GM21367 (cell line): ENCODE measurements around the gene NUP155.
"Not testable (repeated sequence)": the region's sequence is repeated elsewhere in the genome, so short reads cannot be mapped to it uniquely, and the experiment has no call there.

Experiments used
- ATAC-seq: cut with Tn5 transposase; IDR thresholded peaks from one replicate; pipeline ENCODE4 v1.9.1; 2021; ENCODE audit not compliant: unreplicated experiment

The NUP155 gene

GRCh38 chr5:37370864-37371726 is at the start of gene NUP155:
Gene NUP155 (minus strand): TSS chr5:37371106. CDS start chr5:37370977, 129 bp downstream.
- peak; percentile 92 for ATAC-seq

GRCh38 chr5:37417347-37417746 is 46.4 kb upstream of the NUP155 start:
- ATAC-seq, result no peak

DNA sequence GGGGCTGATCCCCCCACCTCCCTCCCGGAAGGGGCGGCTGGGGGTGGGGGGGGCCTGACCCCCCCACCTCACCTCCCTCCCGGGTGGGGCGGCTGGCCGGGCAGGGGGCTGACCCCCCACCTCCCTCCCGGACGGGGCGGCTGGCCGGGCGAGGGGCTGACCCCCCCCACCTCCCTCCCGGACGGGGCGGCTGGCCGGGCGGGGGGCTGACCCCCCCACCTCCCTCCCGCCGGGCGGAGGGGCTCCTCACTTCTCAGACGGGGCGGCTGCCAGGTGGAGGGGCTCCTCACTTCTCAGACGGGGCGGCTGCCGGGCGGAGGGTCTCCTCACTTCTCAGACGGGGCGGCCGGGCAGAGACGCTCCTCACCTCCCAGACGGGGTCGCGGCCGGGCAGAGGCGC is 44.5 kb upstream of the NUP155 start:
- not testable (repeated sequence) for ATAC-seq

- ATAC-seq, result no peak
Observed at GRCh38 chr5:37412515-37412914, 41.6 kb upstream of the NUP155 start.

GRCh38 chr5:37400501-37400900 is 29.6 kb upstream of the NUP155 start:
- no peak for ATAC-seq

- no peak for ATAC-seq
Observed at GRCh38 chr5:37396352-37396751, 25.4 kb upstream of the NUP155 start.

DNA sequence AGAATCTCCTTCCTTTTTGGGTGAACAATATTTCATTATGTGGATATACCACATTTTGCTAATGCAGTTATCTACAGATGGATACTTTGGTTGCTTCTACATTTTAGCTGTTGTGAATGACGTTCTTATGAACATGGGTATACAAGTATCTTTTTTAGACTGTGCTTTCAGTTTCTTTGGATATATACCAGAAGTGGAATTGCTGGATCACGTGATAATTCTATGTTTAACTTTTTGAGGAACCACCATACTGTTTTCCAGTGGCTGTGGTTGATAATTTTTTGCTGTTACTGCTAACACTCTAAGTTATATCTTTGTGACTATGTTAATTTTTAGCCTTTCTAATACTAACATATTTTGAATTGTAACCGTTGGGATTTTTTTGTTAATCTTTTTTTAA is 20.7 kb upstream of the NUP155 start:
- no peak for ATAC-seq

- ATAC-seq, result peak; percentile 99
Observed at GRCh38 chr5:37379100-37379628, 8.3 kb upstream of the NUP155 start, which contains the start of gene WDR70. Gene WDR70 (plus strand): TSS chr5:37379318. CDS start chr5:37379368, 50 bp downstream.

GRCh38 chr5:37378066-37378465 is 7.2 kb upstream of the NUP155 start:
- not testable (repeated sequence) for ATAC-seq

DNA sequence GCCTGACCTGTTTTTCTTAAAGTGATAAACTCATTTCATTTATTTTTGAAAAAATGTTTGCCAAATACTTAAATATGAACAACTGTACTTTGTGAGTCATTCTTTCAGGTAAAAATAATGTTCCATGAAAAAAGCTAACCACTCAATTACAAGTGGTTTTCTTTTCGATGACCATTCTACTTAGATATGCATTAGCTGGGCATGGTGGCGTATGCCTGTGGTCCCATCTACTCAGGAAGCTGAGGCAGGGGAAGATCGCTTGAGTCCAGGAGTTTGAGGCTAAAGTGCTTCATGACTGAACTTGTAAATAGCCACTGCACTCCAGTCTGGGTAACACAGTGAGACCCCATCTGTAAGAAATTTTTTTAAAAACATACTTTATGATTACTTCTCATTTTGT is 4.2 kb upstream of the NUP155 start:
- ATAC-seq, result no peak

DNA sequence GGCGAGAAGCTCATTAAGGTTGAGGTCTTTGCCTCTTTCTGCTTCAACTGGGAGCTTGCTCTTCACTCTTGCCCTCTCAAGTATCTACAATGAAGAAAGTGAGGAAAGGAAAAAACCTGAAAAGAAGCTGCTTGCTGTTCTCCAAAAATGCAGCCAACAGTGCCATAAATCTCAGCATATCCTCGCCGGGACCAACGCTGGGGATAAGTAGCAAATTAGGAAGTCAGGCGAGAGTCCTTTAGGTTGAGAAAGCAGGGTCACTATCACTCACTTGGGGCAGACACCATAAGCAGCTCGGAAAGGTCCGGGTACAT is 399 bp downstream of the NUP155 start:
- ATAC-seq, result peak; percentile 44

DNA sequence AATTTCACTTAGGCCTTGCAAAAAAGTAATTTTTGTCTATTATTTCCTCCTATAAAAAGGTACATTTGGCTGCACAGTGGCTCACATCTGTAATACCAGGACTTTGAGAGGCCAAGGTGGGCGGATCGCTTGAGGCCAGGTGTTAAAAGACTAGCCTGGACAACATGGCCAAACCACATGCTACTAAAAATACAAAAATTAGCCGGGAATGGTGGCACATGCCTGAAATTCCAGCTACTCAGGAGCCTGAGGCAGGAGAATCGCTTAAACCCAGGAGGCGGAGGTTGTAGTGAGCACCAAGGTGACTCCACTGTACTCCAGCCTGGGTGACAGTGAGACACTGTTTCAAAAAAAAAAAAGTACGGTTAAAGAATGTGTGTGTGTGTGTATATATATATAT is 15.7 kb downstream of the NUP155 start:
- ATAC-seq, result no peak

DNA sequence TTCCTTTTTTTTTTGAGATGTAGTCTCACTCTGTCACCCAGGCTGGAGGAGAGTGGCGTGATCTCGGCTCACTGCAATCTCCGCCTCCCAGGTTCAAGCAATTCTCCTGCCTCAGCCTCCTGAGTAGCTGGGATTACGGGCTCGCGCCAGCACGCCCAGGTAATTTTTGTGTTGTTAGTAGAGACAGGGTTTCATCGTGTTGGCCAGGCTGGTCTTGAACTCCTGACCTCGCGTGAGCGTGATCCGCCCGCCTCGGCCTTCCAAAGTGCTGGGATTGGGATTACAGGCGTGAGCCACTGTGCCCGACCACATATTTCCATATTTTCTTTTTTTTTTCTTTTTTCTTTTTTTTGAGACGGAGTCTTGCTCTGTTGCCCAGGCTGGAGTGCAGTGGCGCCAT is 28.2 kb downstream of the NUP155 start:
- ATAC-seq, result not testable (repeated sequence)

DNA sequence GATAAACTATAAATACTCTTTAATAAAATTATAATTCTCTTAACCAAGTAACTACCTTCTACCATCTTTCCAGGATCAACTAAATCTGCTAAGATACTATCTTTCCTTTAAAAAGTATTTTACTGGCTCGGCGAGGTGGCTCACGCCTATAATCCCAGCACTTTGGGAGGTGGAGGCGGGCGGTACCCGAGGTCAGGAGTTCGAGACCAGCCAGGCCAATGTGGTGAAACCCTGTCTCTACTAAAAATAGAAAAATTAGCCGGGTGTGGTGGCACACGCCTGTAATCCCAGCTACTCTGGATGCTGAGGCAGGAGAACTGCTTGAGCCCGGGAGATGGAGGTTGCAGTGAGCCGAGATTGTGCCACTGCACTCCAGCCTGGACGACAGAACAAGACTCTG is 36.2 kb downstream of the NUP155 start:
- ATAC-seq, result not testable (repeated sequence)

DNA sequence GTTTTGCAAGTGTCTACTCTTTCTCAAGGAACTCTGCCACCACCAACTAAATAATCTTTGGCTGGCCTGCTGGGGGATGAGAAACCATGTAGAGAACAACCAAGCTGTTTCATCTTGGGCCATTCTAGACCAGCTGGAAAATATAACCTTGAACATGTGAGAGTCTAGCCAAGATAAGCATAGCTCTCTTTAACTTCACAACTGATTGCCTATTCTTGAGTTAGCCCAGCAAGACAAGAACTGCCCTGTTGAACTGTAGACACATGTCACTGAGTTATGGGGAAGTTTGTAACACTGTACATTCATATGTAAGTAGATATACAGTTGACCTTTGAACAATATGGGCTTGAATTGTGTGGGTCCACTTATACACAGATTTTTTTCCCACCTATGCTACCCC is 44.4 kb downstream of the NUP155 start:
- ATAC-seq, result no peak

DNA sequence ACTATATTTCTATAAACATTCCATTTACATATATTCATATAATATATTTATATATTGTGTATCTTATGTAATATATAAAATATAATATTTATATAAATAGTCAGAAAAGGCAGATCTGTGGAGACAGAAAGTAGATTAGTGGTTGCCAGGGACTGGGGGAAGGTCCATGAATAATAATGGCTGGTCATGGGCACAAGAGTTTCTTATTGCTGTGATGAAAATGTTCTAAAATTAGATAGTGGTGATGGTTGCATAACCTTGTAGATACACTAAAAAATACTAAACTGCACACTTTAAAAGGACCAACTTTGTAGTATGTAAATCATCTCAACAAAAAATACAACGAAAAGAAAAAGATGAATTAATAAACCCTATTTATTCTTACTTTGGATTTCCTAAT is 47.3 kb downstream of the NUP155 start:
- no peak for ATAC-seq

DNA sequence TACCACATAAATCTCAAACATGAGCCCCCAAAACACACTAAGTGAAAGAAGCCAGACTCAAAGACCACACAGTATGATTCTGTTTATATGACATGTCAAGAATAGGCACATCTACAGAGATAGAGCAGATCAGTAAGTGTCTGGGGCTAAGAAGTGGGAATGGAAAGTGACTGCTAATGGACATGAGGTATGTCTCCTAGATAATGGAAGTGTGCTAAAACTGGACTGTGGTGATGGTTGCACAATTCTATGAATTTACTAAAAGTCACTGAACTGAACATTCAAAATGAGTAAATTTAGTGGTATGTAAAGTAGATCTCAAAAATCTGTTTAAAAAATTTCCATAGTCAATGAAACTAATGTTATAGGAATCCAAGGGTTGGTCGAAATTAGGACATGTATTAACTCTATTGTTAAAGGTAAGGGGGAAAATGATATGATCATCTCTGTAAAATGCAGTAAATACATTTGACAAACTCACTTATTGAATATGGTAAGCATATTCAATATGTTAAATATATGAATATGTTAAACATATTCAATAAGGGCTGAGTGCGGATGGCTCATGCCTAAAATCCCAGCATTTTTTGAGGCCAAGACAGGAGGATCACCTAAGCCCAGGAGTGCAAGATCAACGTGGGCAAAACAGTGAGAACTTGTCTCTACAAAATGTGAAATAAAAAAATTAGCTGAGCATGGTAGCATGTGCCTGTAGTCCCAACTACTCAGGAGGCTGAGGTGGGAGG is 51.7 kb downstream of the NUP155 start:
- ATAC-seq, result no peak

- no peak for ATAC-seq
Observed at GRCh38 chr5:37316027-37316426, 54.9 kb downstream of the NUP155 start.

DNA sequence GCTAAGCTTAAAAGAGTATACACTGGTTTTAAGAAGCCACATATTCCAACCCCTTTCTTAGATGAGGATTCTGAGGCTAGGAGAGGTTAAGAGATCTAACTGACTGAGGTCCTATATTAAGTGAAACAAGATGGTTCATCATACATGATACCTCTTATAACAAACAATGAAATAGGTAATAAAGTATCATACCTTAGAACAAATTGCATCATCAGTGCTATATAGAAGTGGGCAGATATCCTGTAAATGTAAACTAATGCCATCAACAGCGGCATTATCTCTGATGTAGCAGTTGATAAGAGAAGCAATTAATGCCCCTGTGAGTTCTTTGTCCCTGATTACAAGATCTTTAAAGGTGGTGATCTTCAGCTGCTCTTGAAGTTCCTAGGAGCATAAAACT is 60.5 kb downstream of the NUP155 start:
- ATAC-seq, result no peak

- no peak for ATAC-seq
Observed at GRCh38 chr5:37308793-37309192, 62.1 kb downstream of the NUP155 start.

DNA sequence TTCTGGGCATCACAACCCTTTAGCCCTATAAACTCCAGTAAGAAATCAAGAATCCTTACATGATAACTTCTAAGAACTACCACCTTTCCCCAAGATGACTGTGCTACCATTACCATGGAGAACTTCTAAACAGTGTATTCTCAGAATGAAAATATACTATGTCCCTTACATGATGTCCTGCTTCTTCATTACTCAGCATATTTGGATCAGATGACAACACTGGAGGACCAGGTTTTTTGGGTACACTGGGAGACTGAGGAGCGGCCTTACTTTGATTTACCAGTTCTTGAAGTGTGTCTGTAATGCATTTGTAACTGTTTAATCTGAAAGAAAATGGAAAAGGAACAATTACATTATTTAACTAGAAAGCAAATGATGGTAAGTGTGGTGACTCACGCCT is 66.0 kb downstream of the NUP155 start:
- no peak for ATAC-seq

DNA sequence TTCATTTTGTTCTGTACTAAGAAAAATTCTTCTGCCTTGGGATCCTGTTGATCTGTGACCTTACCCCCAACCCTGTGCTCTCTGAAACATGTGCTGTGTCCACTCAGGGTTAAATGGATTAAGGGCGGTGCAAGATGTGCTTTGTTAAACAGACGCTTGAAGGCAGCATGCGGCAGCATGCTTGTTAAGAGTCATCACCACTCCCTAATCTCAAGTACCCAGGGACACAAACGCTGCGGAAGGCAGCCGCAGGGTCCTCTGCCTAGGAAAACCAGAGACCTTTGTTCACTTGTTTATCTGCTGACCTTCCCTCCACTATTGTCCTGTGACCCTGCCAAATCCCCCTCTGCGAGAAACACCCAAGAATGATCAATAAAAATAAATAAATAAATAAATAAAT is 74.6 kb downstream of the NUP155 start:
- ATAC-seq, result not testable (repeated sequence)
